Caki2 (cell line): ENCODE results near the gene OCA2. TPM values are rescaled to one million over a fixed set of nuclear protein-coding genes. Genes with fewer than 3 reads are reported as not detected.
"Not testable (repeated sequence)": the region's sequence is repeated elsewhere in the genome, so short reads cannot be mapped to it uniquely, and the experiment has no call there.

Source experiments
- DNase-seq: peaks from one replicate; pipeline ENCODE4 v3.0.0-alpha.2; 2015; ENCODE audit warnings: low read depth
- in situ Hi-C: cut with HindIII; loops from 2 replicates; pipeline ENCODE4 v1.10.0; 2016; ENCODE audit warnings: low sequenced_read_pairs, low pct_unique_long_range_greater_than_20kb, mixed read lengths
- total RNA-seq: library from RNA; depleted of rRNA; stranded (reverse); fragments of >200 nt; shearing (Covaris generic); gene quantifications from 2 replicates; pipeline ENCODE4 v1.2.3, GENCODE V29; 2014; ENCODE audit warnings: low replicate concordance

Gene OCA2
- total RNA-seq, 1 experiment from 2014 or later = 1.5 TPM

DNA sequence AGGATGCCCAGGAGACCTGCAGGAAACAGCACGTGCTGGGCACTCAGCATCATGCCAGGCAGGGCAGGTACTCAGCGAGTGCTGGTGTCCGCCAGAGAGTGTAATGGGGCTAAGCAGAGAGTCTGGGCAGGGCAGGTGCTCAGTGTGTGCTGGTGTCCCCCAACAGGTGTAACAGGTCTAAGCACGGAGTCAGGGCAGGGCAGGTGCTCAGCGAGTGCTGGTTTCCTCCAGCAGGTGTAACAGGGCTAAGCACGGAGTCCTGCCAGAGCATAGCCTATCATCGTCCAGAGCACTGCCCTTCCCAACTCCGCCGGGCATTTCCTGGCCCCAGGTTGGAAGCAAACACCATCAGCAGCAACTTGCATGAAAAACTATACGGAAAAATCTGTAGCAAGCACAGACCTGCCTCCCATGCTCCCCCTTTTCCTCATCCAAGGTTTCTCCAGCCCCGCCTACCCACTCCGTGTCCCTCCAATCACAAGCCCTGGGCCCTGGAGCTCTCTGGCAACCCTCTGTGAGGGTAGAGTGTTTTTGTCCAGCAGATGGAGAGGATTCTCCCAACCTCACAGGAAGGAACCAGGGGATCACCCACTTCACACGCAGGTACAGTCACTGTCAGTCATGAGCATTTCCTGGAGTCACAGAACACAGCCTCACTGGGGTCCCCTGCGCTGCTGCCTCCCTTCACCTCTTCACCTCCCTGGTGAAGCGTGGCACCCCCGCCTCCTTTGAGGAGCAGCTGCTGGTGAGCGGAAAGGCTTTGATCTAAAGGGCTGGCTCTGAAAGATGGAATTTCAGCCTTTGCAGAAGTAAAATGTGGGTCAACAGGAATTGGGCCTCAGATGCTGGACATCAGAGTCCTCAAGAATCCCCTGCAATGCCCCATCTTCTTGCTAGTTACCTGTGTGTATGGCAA, 302.5 kb downstream of the OCA2 start:
- DNase-seq = no peak
- in situ Hi-C loops = no loop called here

DNA sequence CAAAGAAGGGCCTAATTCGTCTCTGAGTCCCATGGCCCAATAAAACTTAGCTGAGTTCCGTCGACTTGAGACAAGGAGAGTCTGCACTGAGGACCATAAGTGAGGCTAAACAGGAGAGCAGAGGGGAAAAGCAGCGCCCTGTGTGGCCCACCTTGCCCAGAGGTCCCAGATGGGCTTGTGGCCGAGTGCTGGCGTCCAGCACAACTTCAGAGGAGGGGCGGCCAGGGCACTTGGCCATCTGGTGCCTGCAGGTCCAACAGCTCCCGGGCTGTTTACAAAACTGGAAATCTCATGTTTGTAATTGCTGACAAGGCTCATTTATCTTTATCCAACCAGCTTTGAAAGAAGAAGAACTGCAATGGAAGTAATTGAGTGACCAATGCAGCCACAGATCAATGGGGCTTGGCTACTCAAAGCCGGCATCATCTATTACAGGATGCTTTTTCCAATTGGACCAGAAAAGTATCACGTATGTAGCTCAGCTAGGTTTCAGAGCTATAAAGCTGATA, 306.3 kb downstream of the OCA2 start:
- in situ Hi-C loops = no loop called here
- no peak for DNase-seq

DNA sequence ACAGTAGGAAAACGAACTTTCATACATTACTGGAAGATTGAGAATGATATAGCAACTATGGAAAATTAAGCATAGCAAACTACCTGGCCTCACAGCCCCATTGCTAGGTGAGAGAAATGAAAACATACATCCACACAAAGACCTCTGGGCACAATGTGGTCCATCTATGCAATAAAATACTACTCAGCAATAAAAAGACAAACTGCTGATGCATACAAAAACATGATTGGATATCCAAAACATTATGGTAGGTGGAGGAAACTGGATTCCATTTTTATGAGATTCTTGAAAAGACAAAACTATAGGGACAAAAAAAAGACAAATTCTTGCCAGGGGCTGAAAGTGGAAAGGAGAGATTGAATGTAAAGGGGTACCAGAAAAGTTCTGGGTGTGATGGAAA, 308.8 kb downstream of the OCA2 start:
- in situ Hi-C loops = no loop called here
- no peak for DNase-seq

DNA sequence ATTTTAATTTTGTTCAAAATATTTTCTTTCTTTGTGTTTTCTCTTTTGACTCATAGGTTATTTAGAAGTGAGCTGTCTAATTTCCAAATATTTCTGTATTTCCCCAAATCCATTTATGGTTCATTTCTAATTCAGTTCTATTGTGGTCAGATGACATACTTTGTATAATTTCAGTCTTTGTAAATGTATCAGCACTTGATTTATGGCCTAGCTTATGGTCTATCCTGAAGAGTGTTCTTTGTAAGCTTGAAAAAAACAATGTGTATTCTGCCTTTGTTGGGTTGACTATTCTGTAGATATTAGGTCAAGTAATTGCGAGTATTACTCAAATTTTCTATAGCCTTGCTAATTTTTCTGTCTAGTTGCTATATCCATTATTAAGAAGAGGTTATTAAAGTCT, 311.2 kb downstream of the OCA2 start:
- no peak for DNase-seq
- in situ Hi-C loops = no loop called here

DNA sequence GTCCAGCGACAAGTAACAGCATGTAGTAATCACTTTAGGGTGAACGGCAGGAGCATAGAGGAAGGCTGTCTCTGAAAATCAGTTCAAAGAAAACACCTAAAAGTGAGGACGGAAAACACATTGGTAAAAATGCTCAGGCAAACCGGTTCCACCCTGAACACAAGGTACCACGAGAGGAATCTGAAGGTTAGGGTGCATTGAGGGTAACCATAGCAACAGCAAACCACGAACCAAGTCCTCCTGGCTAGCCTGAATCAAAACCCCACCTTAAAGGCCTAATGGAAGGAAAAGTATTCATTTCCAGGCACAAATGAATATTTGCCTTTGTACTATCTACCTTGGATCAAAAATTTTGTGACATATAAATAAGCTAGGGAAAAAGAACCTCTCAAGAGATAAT, 315.0 kb downstream of the OCA2 start:
- in situ Hi-C loops = no loop called here

DNA sequence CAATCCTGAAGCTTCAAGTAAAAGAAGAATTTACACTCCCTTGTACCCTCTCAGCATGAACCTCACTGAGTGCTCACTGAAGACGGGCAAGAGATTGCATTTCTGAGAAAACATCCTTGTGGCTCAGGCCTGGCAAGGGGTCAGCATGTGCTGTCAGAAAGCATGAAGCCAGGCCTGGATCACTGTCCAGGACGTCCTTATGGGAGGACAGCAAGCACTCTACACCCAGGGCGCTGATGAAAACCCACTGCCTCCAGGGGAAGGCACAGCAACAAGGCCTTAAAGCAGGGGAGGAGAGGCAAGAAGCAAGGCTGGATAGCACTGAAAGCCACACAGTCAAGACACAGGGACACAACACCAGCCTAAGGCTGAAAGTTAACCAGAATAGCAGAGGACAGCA, 315.4 kb downstream of the OCA2 start:
- in situ Hi-C loops = no loop called here
- DNase-seq = no peak

More for the DNA sequence above, 315.0 kb downstream of the OCA2 start:
- no peak for DNase-seq

DNA sequence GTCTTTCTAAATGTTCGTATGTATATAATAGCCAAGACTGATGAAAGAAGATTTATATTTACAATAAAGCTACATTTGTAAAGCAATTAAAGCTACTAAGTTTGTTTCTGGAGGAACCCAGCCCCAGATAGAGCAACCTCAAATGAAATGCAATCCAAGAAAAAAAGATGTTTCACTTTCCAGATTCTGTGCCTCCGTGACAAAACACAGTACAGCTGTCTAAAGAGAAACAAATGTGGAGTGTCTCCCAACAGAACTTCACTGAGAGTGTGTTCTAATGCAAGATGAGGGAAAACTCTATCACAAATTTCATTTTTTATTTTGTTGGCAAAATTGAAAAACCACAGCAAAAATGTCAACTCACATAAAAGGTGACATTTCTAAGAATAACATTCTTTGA, 317.0 kb downstream of the OCA2 start:
- DNase-seq = no peak
- in situ Hi-C loops = no loop called here

DNA sequence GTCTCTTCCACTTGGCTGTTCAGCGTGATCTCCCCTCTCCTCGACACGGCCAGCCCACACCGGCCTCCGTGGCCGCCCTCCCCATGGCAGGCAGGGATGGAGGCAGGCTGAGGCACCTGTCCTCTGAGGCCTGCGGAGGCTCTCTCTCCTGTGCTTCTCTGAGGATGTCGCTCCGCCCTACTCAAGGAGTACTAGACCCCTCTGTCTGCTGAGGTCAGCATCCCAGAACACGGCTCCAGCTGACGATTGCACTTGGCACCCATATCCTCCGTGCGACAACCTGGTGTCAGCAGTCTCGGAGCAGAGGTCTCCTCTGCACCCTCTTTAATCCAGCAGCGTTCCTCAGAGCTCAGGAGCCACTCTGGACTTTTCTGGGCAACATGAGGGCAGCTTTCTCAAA, 322.6 kb downstream of the OCA2 start:
- no peak for DNase-seq
- in situ Hi-C loops = no loop called here

DNA sequence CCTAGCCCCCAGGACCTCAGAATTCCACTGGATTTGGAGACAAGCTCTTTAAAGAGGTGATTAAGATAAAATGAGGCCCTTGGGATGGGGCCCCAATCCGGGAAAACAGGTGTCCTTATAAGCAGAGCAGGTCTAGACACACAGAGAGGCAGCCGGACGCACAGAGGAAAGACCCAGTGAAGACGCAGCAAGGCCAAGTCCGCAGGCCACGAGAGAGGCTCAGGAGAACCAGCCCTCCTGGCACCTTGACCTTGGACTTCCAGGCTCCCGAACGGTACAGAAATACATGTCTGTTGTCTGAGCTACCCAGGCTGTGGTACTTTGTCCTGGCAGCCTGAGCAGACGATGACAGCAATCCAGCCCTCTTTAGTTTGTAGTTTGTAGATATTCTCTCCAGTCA, 324.5 kb downstream of the OCA2 start:
- DNase-seq = no peak
- in situ Hi-C loops = no loop called here

DNA sequence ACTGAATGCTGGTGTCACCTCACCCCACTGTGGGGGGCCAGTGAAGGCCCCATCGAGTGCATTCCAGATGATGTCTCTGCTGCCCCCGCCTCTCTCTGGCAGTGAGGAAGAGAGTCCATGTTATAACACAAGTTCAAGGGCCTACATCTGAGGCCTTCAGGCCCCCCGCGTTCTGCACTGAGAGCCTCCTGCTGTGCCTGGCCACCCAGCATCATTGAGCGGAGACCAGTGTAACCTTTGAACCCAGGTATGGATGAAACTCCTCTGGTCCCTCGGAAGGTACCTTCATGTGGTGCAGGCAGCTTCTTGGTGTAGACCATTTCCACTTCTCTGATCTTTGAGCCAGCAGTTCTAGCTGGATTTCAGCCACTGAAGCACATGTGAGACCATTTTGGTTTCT, 324.9 kb downstream of the OCA2 start:
- in situ Hi-C loops = no loop called here
- no peak for DNase-seq

DNA sequence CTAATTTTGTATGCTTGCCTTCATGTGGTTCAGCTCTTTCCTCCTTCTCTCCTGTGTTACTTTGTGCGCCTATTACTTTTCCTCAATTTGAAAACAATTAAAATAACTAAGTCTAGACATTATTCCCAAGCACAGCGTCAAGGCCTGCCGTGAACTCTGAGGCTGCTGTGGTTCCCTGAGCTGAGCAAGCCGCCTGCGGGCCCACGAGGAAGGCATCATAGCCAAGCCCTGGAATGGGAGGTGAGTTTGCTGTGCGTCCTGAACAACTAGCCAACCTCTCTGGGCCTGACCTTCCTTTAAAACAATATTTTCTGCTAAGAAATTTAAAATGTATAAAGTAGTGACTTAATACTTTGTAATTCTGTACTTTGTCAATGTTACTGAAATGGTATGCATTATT, 327.2 kb downstream of the OCA2 start:
- no peak for DNase-seq
- in situ Hi-C loops = no loop called here

DNA sequence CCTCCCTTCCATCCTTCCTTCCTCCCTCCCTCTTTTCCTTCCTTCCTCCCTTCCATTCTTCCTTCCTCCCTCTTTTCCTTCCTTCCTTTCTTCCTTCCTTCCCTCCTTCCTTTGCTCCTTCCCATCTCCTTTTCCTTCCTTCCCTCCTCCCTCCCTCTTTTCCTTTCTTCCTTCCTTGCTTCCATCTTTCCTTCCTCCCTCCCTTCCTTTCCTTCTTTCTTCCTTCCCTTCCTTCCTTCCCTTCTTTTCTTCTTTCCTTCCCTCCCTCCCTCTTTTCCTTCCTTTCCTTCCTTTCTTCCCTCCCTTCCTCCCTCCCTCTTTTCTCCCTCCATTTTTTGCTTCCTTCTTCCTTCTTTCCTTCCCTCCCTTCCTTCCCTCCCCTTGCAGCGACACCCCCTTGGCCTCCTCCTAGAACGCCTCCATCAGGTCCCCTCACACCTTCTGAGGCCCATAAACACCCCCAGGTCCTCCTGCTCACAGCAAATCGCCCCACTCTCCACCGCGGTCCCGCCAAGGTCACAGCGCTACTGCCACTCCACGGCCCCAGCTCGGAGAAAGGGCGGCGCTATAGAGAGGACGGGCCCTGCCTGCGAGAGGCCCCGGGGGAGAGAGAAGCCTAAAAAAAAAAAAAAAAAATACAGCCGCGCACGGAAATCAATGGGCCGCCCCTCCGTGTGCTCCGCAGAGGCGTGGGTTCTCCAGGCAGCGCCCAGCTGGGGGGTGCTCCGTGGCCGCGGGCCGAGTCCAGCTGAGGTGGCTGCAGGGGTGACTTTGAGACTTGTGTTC, 328.2 kb downstream of the OCA2 start:
- DNase-seq = no peak
- in situ Hi-C loops = no loop called here

DNA sequence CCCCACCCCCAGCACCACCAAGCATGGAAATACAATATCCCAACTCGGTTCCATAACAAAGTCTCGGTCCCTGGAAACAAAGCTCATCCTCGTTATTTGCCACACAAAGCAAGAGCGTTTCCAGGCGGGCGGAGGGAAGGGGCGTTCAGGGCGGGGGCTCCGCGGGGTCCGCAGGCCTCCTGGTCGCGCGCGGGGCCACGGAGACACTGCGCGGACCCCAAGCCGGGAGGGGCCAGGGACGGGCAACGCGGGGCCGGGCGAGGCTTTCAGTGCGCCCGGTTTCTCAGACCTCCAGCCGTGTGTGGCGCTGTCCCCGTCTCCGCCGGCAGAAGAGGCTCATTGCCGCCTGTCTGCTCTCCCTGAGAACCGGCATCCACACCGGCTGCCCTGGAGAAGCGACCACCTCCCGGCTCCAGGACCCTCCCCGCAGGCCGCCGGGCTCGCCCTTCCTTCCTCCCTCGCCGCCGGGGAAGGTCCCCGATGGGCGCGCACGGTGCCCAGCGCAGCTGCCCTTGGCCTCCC, 329.0 kb downstream of the OCA2 start:
- no peak for DNase-seq
- in situ Hi-C loops = no loop called here

DNA sequence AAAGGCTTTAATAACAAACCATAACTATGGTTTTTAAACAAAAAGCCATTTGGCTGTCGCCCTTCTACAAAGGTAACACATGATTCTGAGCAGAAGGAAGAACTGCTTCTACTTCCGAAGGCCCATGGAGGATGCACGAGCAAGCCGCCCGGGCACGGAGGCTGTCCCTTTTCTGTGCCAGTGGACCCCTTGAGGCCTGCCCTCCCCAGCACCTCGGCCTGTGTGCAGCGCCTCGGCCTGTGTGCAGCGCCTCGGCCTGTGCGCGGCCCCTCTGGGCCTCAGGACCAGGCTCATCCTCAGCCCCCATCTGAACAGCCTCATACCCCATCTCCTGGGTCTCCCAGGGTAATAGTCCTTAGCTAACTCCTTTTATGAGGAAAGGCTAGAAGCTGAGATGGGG, 329.5 kb downstream of the OCA2 start:
- DNase-seq = no peak
- in situ Hi-C loops = no loop called here

DNA sequence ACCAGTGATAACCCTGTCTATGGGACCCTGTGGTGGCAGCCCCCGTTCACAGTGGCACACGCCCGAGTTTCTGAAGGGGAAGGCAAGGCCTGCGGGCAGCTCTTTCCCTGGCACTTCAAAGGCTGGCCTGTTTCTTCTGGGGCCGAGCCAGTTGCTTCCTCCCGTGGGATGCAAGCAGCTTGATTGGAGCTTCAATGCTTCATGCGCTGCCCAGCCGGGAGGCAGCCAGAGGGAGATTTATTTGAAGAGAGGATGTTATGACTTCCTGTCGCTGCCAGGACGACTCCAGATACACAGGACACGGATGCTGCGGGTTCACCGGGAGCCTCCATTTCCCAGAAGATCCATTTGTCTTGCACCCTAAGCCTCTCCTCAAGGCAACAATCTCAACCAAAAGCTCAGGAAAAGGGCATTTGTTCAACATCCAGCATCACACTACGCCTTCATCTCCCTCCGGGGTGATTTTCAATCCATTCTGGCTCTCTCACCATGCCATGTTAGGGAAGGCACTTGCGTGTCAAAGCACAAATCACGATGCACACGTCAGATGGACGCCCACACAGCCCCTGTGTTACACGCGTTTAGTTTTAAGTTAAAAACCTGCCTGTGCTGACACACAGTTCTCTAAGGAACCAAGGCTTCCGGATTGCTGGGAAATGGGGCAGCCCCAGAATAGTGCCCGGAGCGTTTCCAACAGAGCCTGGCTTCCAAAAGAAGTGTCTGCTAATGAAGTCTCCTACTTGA, 330.2 kb downstream of the OCA2 start:
- in situ Hi-C loops = no loop called here
- DNase-seq = no peak

DNA sequence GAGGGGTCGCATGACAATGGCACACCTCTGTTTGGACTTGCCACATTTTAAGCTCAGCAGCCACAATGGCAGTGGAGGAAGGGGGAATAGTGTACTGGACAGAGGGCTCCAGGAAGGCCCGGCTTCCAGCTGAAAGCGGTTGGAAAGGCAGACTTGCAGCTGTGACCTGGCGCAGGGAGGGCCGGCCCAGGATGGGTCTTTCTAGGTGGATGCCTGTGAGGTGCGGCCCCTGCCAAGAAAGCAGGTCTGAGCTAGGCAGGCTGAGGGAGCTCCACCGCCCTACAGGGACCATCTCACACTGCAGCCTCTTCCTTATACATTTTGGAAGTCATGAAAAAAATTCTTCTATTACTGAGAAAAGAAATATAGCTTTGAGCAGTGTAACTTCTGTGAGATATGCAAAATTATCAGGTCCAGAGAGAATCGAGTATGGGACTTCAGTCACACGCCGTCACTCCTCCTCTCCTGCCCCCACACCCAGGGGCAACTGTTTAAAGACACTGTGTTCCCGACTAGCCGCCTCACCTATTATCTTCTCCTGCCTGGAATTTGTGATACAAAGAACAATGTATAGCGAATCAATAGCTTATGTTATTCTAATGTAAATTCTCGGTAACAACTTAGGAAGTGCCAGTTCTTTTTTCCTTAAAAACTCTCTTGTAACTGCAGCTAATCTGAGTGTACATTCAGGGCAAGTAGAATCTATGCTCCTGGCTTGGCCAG, 331.0 kb downstream of the OCA2 start:
- in situ Hi-C loops = no loop called here
- no peak for DNase-seq

DNA sequence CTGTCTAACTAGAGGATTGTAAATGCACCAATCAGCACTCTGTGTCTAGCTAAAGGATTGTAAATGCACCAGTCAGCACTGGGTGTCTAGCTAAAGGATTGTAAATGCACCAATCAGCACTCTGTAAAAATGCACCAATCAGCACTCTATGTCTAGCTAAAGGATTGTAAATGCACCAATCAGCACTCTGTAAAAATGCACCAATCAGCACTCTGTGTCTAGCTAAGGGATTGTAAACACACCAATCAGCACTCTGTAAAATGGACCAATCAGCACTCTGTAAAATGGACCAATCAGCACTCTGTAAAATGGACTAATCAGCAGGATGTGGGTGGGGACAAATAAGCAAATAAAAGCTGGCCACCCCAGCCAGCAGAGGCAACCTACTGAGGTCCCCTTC, 331.7 kb downstream of the OCA2 start:
- DNase-seq, in situ Hi-C loops: not testable (repeated sequence)

DNA sequence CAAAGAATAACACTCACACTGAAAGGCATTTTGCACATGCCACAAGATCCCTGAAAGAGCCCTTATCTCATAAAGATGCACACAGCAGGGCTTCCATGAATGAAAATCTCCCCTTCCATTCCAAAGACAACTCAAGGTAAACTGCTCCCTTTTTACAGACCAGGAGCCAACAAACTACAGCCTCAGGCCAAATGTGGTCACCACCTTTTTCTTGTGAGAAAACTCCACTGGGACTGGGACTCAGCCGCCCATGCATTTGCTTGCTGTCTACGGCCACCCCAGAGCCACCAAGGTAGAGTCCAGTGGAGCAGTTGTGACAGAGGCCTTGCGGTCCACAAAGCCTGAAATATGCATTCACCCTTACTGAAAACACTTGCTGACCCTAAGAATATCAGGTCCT, 334.8 kb downstream of the OCA2 start:
- DNase-seq = no peak
- in situ Hi-C loops = no loop called here
